Inferior parietal cortex (tissue), 1 donor: Measurements from ENCODE around the gene CCS.
"Not testable (repeated sequence)": the region's sequence is repeated elsewhere in the genome, so short reads cannot be mapped to it uniquely, and the experiment has no call there.

ENCODE experiments used
- DNase-seq: peaks from one replicate; pipeline ENCODE4 v3.0.0-alpha.2; 2016; ENCODE audit errors: extremely low spot score

Gene CCS

DNA sequence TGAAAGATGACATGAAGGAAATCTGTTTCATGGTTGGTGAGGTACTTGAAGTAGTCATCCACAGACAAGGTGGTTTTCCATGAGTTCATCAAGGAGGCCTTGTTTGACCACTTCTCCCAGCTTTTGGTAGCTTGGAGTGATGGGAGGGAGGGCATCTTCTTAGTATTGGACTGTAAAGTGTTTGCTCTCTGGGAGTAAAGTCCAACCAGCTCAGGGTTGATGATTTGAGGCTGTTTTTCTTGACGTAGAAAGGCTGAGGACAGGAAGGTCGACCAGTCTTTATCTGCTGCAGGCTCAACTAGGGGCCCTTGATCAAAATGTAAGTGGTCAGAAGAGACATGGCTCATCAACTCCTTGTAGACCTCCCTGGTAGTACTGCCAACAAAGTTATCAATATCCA, 1.8 kb upstream of the CCS start:
- no peak for DNase-seq

- DNase-seq: no peak
Observed at GRCh38 chr11:66593303-66593635, 284 bp downstream of the CCS start.

DNA sequence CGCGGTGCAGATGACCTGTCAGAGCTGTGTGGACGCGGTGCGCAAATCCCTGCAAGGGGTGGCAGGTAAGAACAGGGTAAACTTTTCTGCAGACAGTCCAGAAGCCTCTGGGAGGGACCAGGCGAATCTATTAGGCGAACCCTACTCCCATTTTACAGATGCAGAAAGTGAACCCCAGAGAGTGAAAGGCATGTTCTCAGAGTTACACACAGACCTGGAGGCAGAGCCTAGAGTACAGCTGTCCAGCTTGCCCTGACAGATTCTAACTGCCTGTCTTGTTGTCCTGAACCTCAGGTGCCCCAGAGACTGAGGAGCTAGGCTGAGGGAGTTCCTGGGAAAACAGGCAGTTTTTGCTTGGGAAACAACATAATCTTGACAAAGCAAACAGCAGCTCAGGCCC, 665 bp downstream of the CCS start:
- DNase-seq: no peak

DNA sequence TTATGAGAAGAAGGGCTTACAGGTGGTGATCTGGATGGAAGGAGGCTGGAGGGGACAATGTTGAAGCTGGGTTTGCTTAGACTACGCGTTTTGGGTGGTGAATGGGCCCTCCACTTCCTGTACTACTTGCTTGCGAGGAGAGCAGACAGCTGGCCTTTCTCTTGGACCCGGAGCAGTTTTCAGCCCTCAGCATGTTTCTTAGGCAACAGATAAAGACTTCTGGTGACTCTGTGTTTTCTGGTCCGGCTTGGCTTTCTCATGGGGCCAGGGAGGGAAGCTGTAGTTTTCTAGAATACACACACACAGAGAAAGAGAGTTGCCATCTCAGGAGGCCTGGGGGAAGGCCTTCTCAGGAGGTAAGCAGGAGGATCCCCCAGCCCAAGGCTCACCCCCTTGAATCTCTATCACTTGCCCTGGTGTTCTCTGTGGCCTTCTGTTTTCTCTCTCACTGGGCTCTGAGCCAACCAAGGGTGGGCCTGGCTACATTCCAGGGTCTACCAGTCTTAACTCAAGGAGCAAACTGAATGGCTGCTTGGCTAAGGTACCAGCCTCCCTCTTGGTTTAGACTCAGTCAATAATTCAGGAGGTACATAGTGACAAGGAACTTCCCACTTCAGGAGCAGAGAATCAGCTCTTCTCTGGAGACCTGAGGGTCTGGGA, 2.4 kb downstream of the CCS start:
- no peak for DNase-seq

- DNase-seq: no peak
Observed at GRCh38 chr11:66598993-66599392, 6.0 kb downstream of the CCS start.

GRCh38 chr11:66600219-66600618, 7.2 kb downstream of the CCS start:
- no peak for DNase-seq

DNA sequence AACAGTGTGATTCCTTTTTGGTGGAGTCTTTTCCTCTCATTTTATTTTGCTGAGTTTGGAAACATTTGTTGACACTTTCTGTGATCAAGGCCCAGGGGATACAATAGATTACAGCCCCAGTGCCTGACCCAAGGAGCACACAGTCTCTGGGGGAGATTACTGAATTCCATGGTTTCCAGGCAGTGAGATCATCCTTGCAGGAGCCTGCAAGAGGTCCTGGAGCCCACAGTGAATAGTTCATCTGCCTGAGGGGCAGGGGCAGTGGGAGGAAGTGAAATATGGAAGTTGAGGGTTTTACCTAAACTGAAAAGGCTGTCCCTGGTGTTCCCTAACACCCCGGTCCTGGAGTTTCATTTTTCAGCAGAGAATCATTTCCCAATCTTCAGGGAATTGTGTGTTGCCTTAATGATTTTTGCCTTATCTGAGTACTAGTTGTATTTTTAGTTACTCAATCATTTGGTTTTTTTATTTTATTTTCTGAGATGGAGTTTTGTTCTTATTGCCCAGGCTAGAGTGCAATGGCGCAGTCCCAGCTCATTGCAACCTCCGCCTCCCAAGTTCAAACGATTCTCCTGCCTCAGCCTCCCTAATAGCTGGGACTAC, 7.7 kb downstream of the CCS start:
- no peak for DNase-seq

DNA sequence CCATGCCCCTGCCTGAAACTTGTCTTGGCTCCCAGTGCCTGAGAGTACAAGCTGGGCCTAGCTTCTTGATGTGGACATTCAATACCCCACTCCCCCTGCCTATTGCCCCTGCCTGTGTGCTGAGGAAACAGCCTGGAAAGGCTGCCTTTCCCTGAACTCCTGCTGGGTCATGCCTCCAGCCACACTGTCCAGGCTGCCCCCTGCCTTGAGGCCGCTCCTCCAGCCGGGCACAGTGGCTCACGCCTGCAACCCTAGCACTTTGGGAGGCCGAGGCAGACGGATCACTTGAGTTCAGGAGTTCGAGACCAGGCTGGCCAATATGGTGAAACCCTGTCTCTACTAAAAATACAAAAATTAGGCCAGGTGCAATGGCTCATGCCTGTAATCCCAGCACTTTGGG, 10.1 kb downstream of the CCS start:
- no peak for DNase-seq

DNA sequence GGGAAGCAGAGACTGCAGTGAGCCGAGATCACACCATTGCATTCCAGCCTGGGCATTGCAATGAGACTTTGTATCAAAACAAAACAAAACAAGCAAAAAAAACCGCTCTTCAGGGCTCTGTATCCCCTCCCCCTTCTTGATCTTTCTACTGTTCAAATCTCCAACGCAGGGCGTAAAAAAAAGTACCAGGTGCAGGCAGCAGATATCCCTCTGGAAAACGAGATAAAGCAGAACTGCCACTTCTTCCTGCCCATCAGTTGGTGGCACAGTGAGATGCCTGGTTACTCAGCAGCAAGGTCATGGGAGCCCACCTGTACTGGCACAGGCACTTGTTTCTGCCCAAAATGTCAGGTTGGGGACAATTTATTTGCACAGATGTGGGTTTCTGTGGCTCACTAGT, 11.2 kb downstream of the CCS start:
- no peak for DNase-seq

GRCh38 chr11:66606608-66607007, 13.6 kb downstream of the CCS start:
- not testable (repeated sequence) for DNase-seq

- peak; percentile 19 for DNase-seq
Observed at GRCh38 chr11:66607126-66607834, 14.3 kb downstream of the CCS start.

GRCh38 chr11:66609721-66610617, 17.0 kb downstream of the CCS start:
- no peak for DNase-seq

- DNase-seq: no peak
Observed at GRCh38 chr11:66612458-66612857, 19.5 kb downstream of the CCS start.

DNA sequence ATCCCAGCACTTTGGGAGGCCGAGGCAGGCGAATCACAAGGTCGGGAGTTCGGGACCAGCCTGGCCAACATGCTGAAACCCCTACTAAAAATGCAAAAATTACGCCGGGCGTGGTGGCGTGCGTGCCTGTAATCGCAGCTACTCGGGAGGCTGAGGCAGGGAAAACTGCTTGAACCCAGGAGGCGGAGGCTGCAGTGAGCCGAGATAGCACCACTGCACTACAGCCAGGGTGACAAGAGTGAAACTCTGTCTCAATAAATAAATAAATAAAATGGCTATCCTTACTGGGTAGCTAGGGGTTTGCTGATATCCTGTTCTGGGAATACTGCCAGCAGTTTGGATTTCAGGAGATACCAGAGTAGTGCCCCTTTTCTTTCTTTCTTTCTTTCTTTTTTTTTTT, 21.1 kb downstream of the CCS start:
- no peak for DNase-seq

- DNase-seq: peak; percentile 98
Observed at GRCh38 chr11:66616379-66617154, 23.6 kb downstream of the CCS start, which contains the start of gene RBM14. TSS of gene RBM14 (plus strand) at chr11:66616630. CDS start at chr11:66616721, 91 bp downstream.

DNA sequence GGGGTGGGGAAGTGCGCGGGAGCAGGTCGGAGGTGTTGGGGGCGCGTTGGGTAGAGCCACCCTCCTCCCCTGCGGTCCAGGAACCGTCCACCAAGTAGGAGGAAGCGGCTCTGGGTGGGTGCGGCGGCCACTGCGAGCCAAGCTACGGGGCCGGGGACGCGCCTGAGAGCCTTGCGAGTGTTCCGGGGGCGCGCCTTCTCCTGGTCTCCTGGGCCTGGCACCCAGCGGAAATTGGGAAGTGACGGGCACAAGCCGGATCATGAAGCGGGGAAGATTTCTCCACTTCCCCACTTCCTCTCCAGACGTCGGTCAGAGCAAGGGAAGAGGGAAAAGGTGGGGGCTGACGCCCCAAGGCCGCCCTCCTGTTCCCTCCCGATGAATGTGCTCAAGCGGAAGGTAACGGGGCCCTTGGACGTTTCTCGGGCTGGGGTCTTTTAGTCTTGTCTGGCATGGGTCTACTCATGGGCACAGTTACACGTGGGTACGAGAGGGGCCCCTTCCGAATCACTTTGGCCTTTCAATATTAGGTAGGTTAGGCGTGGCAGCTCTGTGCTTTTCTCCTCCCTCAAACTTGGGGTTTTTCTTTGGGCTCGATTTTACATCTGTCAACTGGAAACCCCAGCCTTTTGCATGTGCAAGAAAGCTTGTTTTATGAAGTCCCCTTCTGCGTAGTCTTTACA, 24.3 kb downstream of the CCS start:
- DNase-seq: no peak

DNA sequence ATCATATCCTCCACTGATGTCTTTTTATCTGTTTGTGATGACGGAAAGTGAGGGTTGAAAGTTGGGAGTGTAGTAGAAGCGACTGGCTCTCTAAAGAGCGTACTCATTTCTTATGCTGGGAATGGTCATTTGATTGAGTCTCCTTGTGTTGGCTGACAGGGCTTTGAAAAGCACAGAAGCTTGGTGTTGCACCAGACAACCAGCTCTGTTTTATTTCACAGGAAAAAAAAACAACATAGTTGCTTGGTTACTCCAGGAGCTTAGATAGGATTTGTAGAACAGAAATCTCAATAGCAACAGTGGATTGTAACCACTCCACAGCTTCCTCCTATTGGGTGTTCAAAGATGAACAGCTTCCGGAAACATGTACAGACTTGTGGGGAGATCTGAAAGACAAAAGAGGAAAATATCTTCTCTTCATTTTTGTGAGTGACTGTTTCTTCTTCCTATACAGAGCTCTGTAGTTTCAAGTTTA, 26.1 kb downstream of the CCS start:
- DNase-seq: peak; percentile 29

GRCh38 chr11:66624450-66624849, 31.5 kb downstream of the CCS start:
- DNase-seq: no peak

DNA sequence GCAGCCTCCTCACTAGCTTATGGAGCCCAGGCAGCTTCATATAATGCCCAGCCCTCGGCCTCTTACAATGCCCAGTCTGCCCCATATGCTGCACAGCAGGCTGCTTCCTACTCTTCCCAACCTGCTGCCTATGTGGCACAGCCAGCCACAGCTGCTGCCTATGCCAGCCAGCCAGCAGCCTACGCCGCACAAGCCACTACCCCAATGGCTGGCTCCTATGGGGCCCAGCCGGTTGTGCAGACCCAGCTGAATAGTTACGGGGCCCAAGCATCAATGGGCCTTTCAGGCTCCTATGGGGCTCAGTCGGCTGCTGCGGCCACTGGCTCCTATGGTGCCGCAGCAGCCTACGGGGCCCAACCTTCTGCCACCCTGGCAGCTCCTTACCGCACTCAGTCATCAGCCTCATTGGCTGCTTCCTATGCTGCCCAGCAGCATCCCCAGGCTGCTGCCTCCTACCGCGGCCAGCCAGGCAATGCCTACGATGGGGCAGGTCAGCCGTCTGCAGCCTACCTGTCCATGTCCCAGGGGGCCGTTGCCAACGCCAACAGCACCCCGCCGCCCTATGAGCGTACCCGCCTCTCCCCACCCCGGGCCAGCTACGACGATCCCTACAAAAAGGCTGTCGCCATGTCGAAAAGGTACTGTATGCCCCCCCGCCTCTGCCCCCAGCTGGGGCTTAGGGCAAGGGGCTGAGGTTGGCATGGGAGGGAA, 32.2 kb downstream of the CCS start:
- no peak for DNase-seq

GRCh38 chr11:66625752-66626149, 32.8 kb downstream of the CCS start:
- no peak for DNase-seq
